GM23248 (cell line): ENCODE results near the gene PARD3B. TPM values are rescaled to one million over a fixed set of nuclear protein-coding genes. Genes with fewer than 3 reads are reported as not detected.
"Not testable (repeated sequence)": the region's sequence is repeated elsewhere in the genome, so short reads cannot be mapped to it uniquely, and the experiment has no call there.

ENCODE experiments used
- DNase-seq: peaks from one replicate; pipeline ENCODE4 v3.0.0-alpha.2; 2015
- H2AFZ ChIP-seq: fragments of 200-600 bp; sonication (generic); 2 replicates; pipeline ENCODE4 v1.6.1; 2016; ENCODE audit warnings: antibody characterized with exemption
- H3F3A ChIP-seq: fragments of 200-600 bp; sonication (generic); 2 replicates; pipeline ENCODE4 v1.6.1; 2016; ENCODE audit warnings: mild to moderate bottlenecking, antibody characterized with exemption, mixed run types; ENCODE audit not compliant: insufficient read depth
- H3K27ac ChIP-seq: fragments of 200-600 bp; sonication (generic); 2 replicates; pipeline ENCODE4 v1.5.1; 2016; ENCODE audit warnings: mild to moderate bottlenecking
- H3K27me3 ChIP-seq: fragments of 200-600 bp; sonication (generic); replicated peaks from 2 replicates; pipeline ENCODE4 v1.6.1; 2016; ENCODE audit warnings: mild to moderate bottlenecking; ENCODE audit not compliant: insufficient read depth
- H3K36me3 ChIP-seq: fragments of 200-600 bp; sonication (generic); 2 replicates; pipeline ENCODE4 v1.6.1; 2016; ENCODE audit warnings: low read depth, mild to moderate bottlenecking
- H3K4me1 ChIP-seq: fragments of 200-600 bp; sonication (generic); 2 replicates; pipeline ENCODE4 v1.6.1; 2016; ENCODE audit warnings: mild to moderate bottlenecking; ENCODE audit not compliant: insufficient read depth
- H3K4me2 ChIP-seq: fragments of 200-600 bp; sonication (generic); one replicate; pipeline ENCODE4 v1.6.1; 2016; ENCODE audit warnings: mild to moderate bottlenecking; ENCODE audit not compliant: unreplicated experiment
- H3K4me3 ChIP-seq: fragments of 200-600 bp; sonication (generic); 2 replicates; pipeline ENCODE4 v1.5.1; 2016; ENCODE audit warnings: mild to moderate bottlenecking
- H3K79me2 ChIP-seq: fragments of 200-600 bp; sonication (generic); 2 replicates; pipeline ENCODE4 v1.6.1; 2016; ENCODE audit warnings: mild to moderate bottlenecking; ENCODE audit not compliant: insufficient read depth
- H3K9ac ChIP-seq: fragments of 200-600 bp; sonication (generic); 2 replicates; pipeline ENCODE4 v1.6.1; 2016; ENCODE audit warnings: mild to moderate bottlenecking
- H3K9me2 ChIP-seq: fragments of 200-600 bp; sonication (generic); 2 replicates; pipeline ENCODE4 v1.6.1; 2016; ENCODE audit warnings: mixed run types, mild to moderate bottlenecking, moderate library complexity; ENCODE audit not compliant: insufficient read depth
- H3K9me3 ChIP-seq: fragments of 200-600 bp; sonication (generic); one replicate; pipeline ENCODE4 v1.6.1; 2017; ENCODE audit warnings: low read depth
- H4K20me1 ChIP-seq: fragments of 200-600 bp; sonication (generic); 2 replicates; pipeline ENCODE4 v1.6.0; 2016; ENCODE audit not compliant: insufficient read depth
- EZH2 ChIP-seq: fragments of 200-600 bp; sonication (generic); IDR thresholded peaks from 2 replicates; pipeline ENCODE4 v1.6.1; 2018; ENCODE audit warnings: antibody characterized with exemption, mild to moderate bottlenecking; ENCODE audit not compliant: insufficient read depth, poor library complexity, severe bottlenecking
- EZH2phosphoT487 ChIP-seq: fragments of 200-600 bp; sonication (generic); IDR thresholded peaks from 2 replicates; pipeline ENCODE4 v1.6.1; 2018; ENCODE audit warnings: antibody characterized with exemption, moderate library complexity, mild to moderate bottlenecking, low read depth; ENCODE audit not compliant: insufficient read depth
- WGBS, 2 experiments: methylation state at CpG; one replicate each; pipeline ENCODE4 v1.1.6; 2015 to 2017; ENCODE audit warnings: low lambda C conversion rate in 2 of 2, low coverage in 1 of 2; ENCODE audit errors: missing lambda C conversion rate in 2 of 2; 5-methylcytosine and 5-hydroxymethylcytosine counted together
- in situ Hi-C: fragments of 300-500 bp; cut with MboI; formaldehyde crosslinking; loops from 2 replicates; pipeline ENCODE4 v1.15.0; 2020
- polyA plus RNA-seq: library from polyadenylated mRNA; unstranded; fragments of >200 nt; fragmentation: Nextera tagmentation; extraction: Ambion mirVana; gene quantifications from 2 replicates; pipeline ENCODE4 v1.2.1, GENCODE V29; 2016
- total RNA-seq: library from RNA; depleted of rRNA; stranded (reverse); fragments of >200 nt; shearing (Covaris generic); gene quantifications from 2 replicates; pipeline ENCODE4 v1.2.3, GENCODE V29; 2014

The PARD3B gene
- total and polyA plus RNA-seq, 2 experiments from 2014 or later = 2.5 to 6.9 TPM

DNA sequence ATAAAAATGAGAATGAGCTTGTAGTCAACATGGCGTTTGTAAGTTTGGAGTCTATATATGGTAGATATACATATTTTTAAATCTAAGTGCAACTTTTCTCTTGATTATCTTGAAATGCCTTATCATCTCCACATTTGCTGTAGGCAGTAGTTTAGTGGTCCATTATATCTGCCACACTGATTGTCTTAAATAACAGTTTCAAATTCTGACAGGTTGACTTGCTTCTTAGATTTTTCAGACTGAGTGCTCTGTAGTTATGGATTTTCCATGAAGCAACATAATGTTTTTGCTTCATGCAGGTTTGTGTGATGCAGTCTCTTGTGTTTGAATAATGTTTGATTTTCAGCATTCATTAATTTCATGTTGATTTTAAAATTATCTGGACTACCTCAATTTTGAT, 12.3 kb downstream of the PARD3B start:
- Histone ChIP-seq H3K9me3 (no peaks in the 10 kb centered on the region), H3K4me2 (no peak overlapping the region), H3K4me3 (no peak overlapping the region), H3K27me3 (no peaks in the 10 kb centered on the region), H3K36me3 (no peaks in the 10 kb centered on the region), H3K79me2 (peaks cover 6% of the 10 kb centered on the region; the same call in 1 of the 2 replicates), H3K9me2 (no peaks in the 10 kb centered on the region), H3F3A (peaks cover 4% of the 10 kb centered on the region; the same call in 1 of the 2 replicates), H4K20me1 (no peaks in the 10 kb centered on the region), H3K9ac (no peak overlapping the region), H3K27ac (no peak overlapping the region), H3K4me1 (no peaks in the 10 kb centered on the region), H2AFZ (no peak overlapping the region)
- no peak for TF ChIP-seq EZH2
- no peak for TF ChIP-seq EZH2phosphoT487
- no peak for DNase-seq
- WGBS, 2 experiments = 85 to 91% methylated on average over 1 of the region's 1 CpG
- in situ Hi-C loops = no loop called here

DNA sequence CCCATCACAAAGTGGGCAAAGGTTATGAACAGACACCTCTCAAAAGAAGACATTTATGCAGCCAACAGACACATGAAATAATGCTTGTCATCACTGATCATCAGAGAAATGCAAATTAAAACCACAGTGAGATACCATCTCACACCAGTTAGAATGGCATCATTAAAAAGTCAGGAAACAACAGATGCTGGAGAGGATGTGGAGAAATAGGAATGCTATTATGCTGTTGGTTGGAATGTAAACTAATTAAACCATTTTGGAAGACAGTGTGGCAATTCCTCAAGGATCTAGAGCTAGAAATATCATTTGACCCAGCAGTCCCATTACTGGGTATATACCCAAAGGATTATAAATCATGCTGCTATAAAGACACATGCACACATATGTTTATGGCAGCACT, 14.1 kb downstream of the PARD3B start:
- H3K4me2 ChIP-seq, H3K4me1 ChIP-seq, H3K9me3 ChIP-seq, H3K9me2 ChIP-seq, H3K27me3 ChIP-seq, H3K9ac ChIP-seq, H3K79me2 ChIP-seq, H3K4me3 ChIP-seq, H3K27ac ChIP-seq, DNase-seq, H3K36me3 ChIP-seq, H3F3A ChIP-seq, H4K20me1 ChIP-seq, H2AFZ ChIP-seq, in situ Hi-C loops: not testable (repeated sequence)
- TF ChIP-seq EZH2phosphoT487 = 0 out of 2 replicates have a peak, but pooled peaks have one; percentile 73

DNA sequence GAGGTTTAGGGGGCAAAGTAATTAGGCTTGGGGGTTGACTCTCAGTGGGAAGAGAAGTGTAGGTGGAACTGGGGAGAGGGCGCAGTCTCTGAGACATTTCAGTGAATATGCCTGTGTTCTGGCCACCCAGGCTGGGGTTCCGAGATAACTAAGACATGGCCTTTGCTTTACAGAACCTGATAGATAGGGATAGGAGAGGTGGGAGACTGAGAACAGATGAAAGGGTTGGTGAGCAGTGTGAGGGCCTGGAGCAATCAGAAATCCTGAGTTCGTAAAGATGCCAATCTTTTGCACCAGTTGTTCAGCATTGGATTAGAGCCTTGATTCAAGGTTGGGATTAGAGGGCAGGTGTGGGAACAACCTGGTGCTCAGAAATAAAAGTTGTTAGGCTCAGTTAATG, 15.6 kb downstream of the PARD3B start:
- H3K4me2 ChIP-seq = no peak overlapping the region
- no peaks in the 10 kb centered on the region for H3K4me1 ChIP-seq
- no peaks in the 10 kb centered on the region for H4K20me1 ChIP-seq
- H3F3A ChIP-seq = no peaks in the 10 kb centered on the region
- WGBS, 2 experiments = 98 to 99% methylated on average over 3 of the region's 3 CpGs
- H2AFZ ChIP-seq = no peak overlapping the region
- H3K36me3 ChIP-seq = no peaks in the 10 kb centered on the region
- no peaks in the 10 kb centered on the region for H3K79me2 ChIP-seq
- no peak overlapping the region for H3K9ac ChIP-seq
- in situ Hi-C loops = no loop called here
- H3K9me2 ChIP-seq = no peaks in the 10 kb centered on the region
- no peak overlapping the region for H3K27ac ChIP-seq
- DNase-seq = no peak
- no peak overlapping the region for H3K4me3 ChIP-seq
- H3K9me3 ChIP-seq = no peaks in the 10 kb centered on the region
- TF ChIP-seq EZH2 (no peak), EZH2phosphoT487 (no peak)
- H3K27me3 ChIP-seq = no peaks in the 10 kb centered on the region

DNA sequence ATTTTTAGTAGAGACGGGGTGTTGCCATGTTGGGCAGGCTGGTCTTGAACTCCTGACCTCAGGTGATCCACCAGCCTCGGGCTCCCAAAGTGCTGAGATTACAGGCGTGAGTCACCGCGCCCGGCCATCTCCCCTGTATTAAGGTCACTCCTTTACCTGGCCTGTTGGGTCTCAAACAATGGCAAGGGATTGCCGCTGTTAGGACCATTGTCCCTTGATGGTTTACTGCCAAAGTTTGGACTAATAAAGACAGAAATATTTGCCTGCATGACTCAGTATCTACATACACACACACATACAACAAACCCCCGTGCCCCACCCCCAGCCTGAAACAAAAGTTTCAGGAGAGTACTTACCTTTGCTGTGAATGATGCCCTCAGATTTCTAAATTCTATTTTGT, 16.5 kb downstream of the PARD3B start:
- no peak overlapping the region for H2AFZ ChIP-seq
- no peak overlapping the region for H3K4me2 ChIP-seq
- no peak overlapping the region for H3K27ac ChIP-seq
- no peaks in the 10 kb centered on the region for H3K79me2 ChIP-seq
- no peaks in the 10 kb centered on the region for H4K20me1 ChIP-seq
- H3K9me2 ChIP-seq = no peaks in the 10 kb centered on the region
- WGBS, 2 experiments = 82 to 91% methylated on average over 8 of the region's 8 CpGs
- no peak for DNase-seq
- H3K9ac ChIP-seq = no peak overlapping the region
- no peaks in the 10 kb centered on the region for H3K36me3 ChIP-seq
- H3K9me3 ChIP-seq = no peaks in the 10 kb centered on the region
- no peaks in the 10 kb centered on the region for H3K4me1 ChIP-seq
- TF ChIP-seq EZH2phosphoT487 (no peak), EZH2 (no peak)
- H3K4me3 ChIP-seq = no peak overlapping the region
- no peaks in the 10 kb centered on the region for H3K27me3 ChIP-seq
- no peaks in the 10 kb centered on the region for H3F3A ChIP-seq
- in situ Hi-C loops = no loop called here

DNA sequence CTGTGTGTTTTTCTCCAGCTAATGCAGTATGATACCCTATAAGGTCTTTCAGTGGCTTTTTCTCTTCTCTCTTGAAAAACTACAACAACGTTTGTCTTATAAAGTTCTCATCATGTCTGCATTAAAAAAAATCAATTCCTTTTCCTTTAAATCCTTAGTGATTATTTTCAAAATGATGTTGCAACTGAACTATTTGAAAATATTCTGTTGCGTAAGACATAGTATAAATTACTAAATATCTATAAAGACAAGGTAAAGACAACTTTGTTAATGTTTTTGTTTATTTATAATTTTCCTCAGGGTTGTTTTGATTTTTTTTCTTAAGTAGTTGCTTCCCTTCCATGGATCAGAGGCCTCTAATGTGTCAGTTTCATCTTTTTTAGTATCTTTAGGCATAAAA, 21.2 kb downstream of the PARD3B start:
- Histone ChIP-seq H3K4me1 (no peaks in the 10 kb centered on the region), H3K9me3 (no peaks in the 10 kb centered on the region)

More for the DNA sequence above, 21.2 kb downstream of the PARD3B start:
- H3K9ac ChIP-seq = no peak overlapping the region
- H3K4me3 ChIP-seq = no peak overlapping the region
- H3K79me2 ChIP-seq = no peaks in the 10 kb centered on the region
- no peaks in the 10 kb centered on the region for H4K20me1 ChIP-seq
- H3K27ac ChIP-seq = no peak overlapping the region
- H3F3A ChIP-seq = no peaks in the 10 kb centered on the region
- no peak overlapping the region for H2AFZ ChIP-seq
- H3K27me3 ChIP-seq = no peaks in the 10 kb centered on the region
- TF ChIP-seq EZH2phosphoT487 = no peak
- TF ChIP-seq EZH2 = no peak
- no peaks in the 10 kb centered on the region for H3K9me2 ChIP-seq
- WGBS, 2 experiments = 68 to 76% methylated on average over 2 of the region's 2 CpGs
- peak; percentile 17 for DNase-seq
- no peaks in the 10 kb centered on the region for H3K36me3 ChIP-seq
- in situ Hi-C loops = no loop called here
- no peak overlapping the region for H3K4me2 ChIP-seq
